Right lobe of liver (tissue), 4 donors: ENCODE data around the gene SPOP.

ENCODE experiments used
- POLR2A ChIP-seq: fragments of 450-650 bp; IDR thresholded peaks from one replicate; pipeline ENCODE4 v1.6.1; 2017; ENCODE audit warnings: antibody characterized with exemption, mild to moderate bottlenecking
- TF ChIP-seq, protein P1 (sequence below), 4 donors: fragments of 200-600 bp in 3 of 4; fragments of 450-650 bp in 1 of 4; IDR thresholded peaks; one replicate each; pipeline versions ENCODE4 v1.5.1 to v1.8.0; 2016 to 2022; ENCODE audit warnings: antibody characterized with exemption in 4 of 4, mild to moderate bottlenecking in 2 of 4
- donor health status: DM: no; HTN: no; CAD: no.
- donor health status: DM: no; HTN: no; CAD: no.
- donor health status: DM: no; HTN: yes; CAD: no.

DNA sequence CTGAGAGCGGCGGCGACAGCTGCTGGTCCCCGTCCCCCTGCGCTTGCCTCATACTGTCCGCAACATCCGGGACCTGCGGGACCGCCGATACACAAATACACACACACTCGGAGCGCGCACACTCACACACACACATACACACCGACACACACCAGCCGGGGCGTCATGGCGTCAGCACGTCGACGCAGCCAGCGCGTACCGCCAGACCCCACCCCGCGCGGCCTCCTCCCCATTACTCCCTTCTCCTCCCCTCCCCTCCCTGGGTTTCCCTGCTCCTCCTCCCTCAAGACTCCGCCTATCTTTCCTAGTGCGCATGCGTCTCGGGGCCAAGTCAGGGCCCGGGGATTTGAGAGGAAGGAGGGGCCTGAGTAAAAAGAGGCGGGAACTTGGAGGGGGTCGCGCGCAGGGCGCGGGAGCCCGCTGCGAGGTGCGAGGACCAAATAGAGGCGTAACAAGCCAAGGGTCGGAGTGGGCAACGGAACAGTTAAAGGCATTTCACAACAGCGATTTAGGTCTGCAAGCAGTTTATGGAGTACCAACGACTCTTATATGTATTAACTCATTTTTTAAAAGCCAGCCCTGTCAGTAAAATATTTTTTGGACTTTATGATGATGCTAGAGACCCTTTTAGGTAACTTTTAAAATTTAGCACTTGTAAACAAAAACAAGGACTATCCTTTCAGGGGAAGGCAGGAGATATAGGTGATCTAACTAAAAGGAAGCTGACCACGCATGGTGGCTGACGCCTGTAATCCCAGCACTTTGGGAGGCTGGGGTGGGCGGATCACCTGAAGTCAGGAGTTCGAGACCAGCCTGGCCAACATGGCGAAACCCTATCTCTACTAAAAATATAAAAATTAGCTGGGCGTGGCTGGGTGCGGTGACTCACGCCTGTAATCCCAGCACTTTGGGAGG is at the start of gene SPOP:
- TF ChIP-seq POLR2A = peak; percentile 32
- TF ChIP-seq, protein P1, sequence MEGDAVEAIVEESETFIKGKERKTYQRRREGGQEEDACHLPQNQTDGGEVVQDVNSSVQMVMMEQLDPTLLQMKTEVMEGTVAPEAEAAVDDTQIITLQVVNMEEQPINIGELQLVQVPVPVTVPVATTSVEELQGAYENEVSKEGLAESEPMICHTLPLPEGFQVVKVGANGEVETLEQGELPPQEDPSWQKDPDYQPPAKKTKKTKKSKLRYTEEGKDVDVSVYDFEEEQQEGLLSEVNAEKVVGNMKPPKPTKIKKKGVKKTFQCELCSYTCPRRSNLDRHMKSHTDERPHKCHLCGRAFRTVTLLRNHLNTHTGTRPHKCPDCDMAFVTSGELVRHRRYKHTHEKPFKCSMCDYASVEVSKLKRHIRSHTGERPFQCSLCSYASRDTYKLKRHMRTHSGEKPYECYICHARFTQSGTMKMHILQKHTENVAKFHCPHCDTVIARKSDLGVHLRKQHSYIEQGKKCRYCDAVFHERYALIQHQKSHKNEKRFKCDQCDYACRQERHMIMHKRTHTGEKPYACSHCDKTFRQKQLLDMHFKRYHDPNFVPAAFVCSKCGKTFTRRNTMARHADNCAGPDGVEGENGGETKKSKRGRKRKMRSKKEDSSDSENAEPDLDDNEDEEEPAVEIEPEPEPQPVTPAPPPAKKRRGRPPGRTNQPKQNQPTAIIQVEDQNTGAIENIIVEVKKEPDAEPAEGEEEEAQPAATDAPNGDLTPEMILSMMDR (IDR thresholded peaks at IDR 0.05) = no peak
